HCT116 (cell line): Measurements from ENCODE around the gene INF2. TPM values are rescaled to one million over a fixed set of nuclear protein-coding genes. Genes with fewer than 3 reads are reported as not detected.

Experiments
- ATAC-seq: fragments of 200-7000 bp; cut with Tn5 transposase; 2 replicates; pipeline ENCODE4 v1.9.1; 2020; ENCODE audit warnings: mild to moderate bottlenecking, moderate library complexity
- Bru-seq: library from RNA; stranded (reverse); fragments of 400-500 nt; gene quantifications from one replicate; lab custom pipeline; 2021; lab: Mats Ljungman, UMichigan
- BruChase-seq, 2 experiments: library from RNA; stranded (reverse); fragments of 400-500 nt; gene quantifications; one replicate each; lab custom pipeline; 2021; lab: Mats Ljungman, UMichigan
- BruUV-seq: library from RNA; stranded (reverse); fragments of 400-500 nt; replicated peaks from 2 replicates; lab custom pipeline; 2021; lab: Mats Ljungman, UMichigan
- CTCF ChIA-PET: fragments of 300-600 bp; sonication (Branson Sonifier 250); formaldehyde crosslinking; loops from one replicate; lab custom pipeline; 2021; ENCODE audit warnings: antibody characterized with exemption; lab: Charles Lee
- POLR2A ChIA-PET: fragments of 300-600, 350-600 bp; sonication (Branson Sonifier 250); formaldehyde crosslinking; loops from one replicate; lab custom pipeline; 2021; ENCODE audit warnings: antibody characterized with exemption; lab: Charles Lee
- RAD21 ChIA-PET, 2 experiments: fragments of 300-600 bp; sonication (Branson Sonifier 250); formaldehyde crosslinking; loops; one replicate each; lab custom pipeline; 2023; ENCODE audit warnings: low total read pairs in 2 of 2; ENCODE audit not compliant: uncharacterized antibody in 2 of 2, unreplicated experiment in 2 of 2, low non-redundant PET in 1 of 2; lab: Charles Lee
- DNase-seq: peaks from one replicate; pipeline ENCODE4 v3.0.0-alpha.2; 2010; ENCODE audit warnings: low read depth, low spot score
- H2AFZ ChIP-seq: fragments of 200-600 bp; shearing (Covaris generic), sonication (generic); 2 replicates; pipeline ENCODE4 v1.6.1; 2017; ENCODE audit warnings: low read depth, mixed run types, mixed read lengths, antibody characterized with exemption, low read length; ENCODE audit not compliant: poor library complexity, severe bottlenecking
- H3K27ac ChIP-seq: 2 replicates; pipeline ENCODE4 v1.5.1; 2012; ENCODE audit warnings: low read depth, low read length
- H3K27me3 ChIP-seq: fragments of 200-600 bp; sonication (generic); 2 replicates; pipeline ENCODE4 v1.6.1; 2016; ENCODE audit warnings: mixed run types, low read length, mixed read lengths; ENCODE audit not compliant: insufficient read depth
- H3K36me3 ChIP-seq, 2 experiments: fragments of 200-500 bp in 1 of 2; fragments of 200-600 bp in 1 of 2; sonication (Bioruptor generic) in 1 of 2; sonication (generic) in 1 of 2; 2 replicates each; pipeline versions ENCODE4 v1.5.1 to v1.6.1; 2014 to 2016; ENCODE audit warnings: low read length in 2 of 2, inconsistent platforms in 1 of 2, mixed read lengths in 1 of 2, mixed run types in 1 of 2; ENCODE audit not compliant: insufficient read depth in 2 of 2, control insufficient read depth in 1 of 2
- H3K4me1 ChIP-seq, 2 experiments: fragments of 200-600 bp in 1 of 2; sonication (generic) in 1 of 2; 2 replicates each; pipeline versions ENCODE4 v1.5.1 to v1.6.1; 2012 to 2017; ENCODE audit warnings: low read length in 2 of 2, inconsistent platforms in 1 of 2, mild to moderate bottlenecking in 1 of 2, mixed read lengths in 1 of 2, mixed run types in 1 of 2, moderate library complexity in 1 of 2; ENCODE audit not compliant: insufficient read depth in 2 of 2, control insufficient read depth in 1 of 2
- H3K4me2 ChIP-seq: fragments of 200-600 bp; sonication (generic); 2 replicates; pipeline ENCODE4 v1.6.1; 2017; ENCODE audit warnings: mixed run types, low read length, mixed read lengths
- H3K4me3 ChIP-seq, 2 experiments: fragments of 200-600 bp in 1 of 2; sonication (generic) in 1 of 2; replicated peaks in 1 of 2; 2 replicates each; pipeline ENCODE4 v1.5.1; 2011 to 2016; ENCODE audit warnings: low read length in 2 of 2, control low read depth in 1 of 2, low read depth in 1 of 2, mild to moderate bottlenecking in 1 of 2, mixed read lengths in 1 of 2, mixed run types in 1 of 2
- H3K79me2 ChIP-seq: fragments of 200-600 bp; sonication (generic); 2 replicates; pipeline ENCODE4 v1.6.1; 2017; ENCODE audit warnings: mild to moderate bottlenecking, mixed run types, low read length, moderate library complexity, mixed read lengths; ENCODE audit not compliant: insufficient read depth
- H3K9ac ChIP-seq: fragments of 200-600 bp; sonication (generic); 2 replicates; pipeline ENCODE4 v1.6.1; 2016; ENCODE audit warnings: low read length, mixed read lengths
- H3K9me2 ChIP-seq: fragments of 200-600 bp; sonication (generic), shearing (Covaris generic); 2 replicates; pipeline ENCODE4 v1.6.1; 2017; ENCODE audit warnings: mixed run types, mild to moderate bottlenecking, moderate library complexity; ENCODE audit not compliant: insufficient read depth
- H3K9me3 ChIP-seq, 2 experiments: fragments of 200-500 bp in 1 of 2; fragments of 200-600 bp in 1 of 2; sonication (Bioruptor generic) in 1 of 2; sonication (generic) in 1 of 2; 2 replicates each; pipeline ENCODE4 v1.6.1; 2014 to 2017; ENCODE audit warnings: low read length in 2 of 2, mixed read lengths in 2 of 2, inconsistent platforms in 1 of 2, low read depth in 1 of 2, mild to moderate bottlenecking in 1 of 2, mixed run types in 1 of 2, moderate library complexity in 1 of 2; ENCODE audit not compliant: control insufficient read depth in 1 of 2, insufficient read depth in 1 of 2
- H4K20me1 ChIP-seq: fragments of 200-600 bp; sonication (generic), shearing (Covaris generic); 2 replicates; pipeline ENCODE4 v1.6.1; 2017; ENCODE audit warnings: mixed run types, mild to moderate bottlenecking, moderate library complexity; ENCODE audit not compliant: insufficient read depth
- EGR1 ChIP-seq: IDR thresholded peaks from 2 replicates; pipeline ENCODE4 v1.6.1; 2012; ENCODE audit warnings: low read depth
- POLR2AphosphoS5 ChIP-seq: IDR thresholded peaks from 2 replicates; pipeline ENCODE4 v1.6.1; 2011; ENCODE audit warnings: mild to moderate bottlenecking, low read depth, low read length, moderate library complexity
- YY1 ChIP-seq: IDR thresholded peaks from 2 replicates; pipeline ENCODE4 v1.6.1; 2011; ENCODE audit warnings: low read length, low read depth, moderate library complexity, mild to moderate bottlenecking; ENCODE audit not compliant: insufficient replicate concordance; ENCODE audit errors: extremely low read depth
- intact Hi-C: fragments of 100-400 bp; cut with micrococcal nuclease; formaldehyde crosslinking; loops from 2 replicates; pipeline ENCODE4 v1.10.0; 2022
- long read RNA-seq: library from polyadenylated mRNA; unstranded; transcript quantifications from one replicate; pipeline ENCODE4 v2.0.0, GENCODE V29; 2021; ENCODE audit not compliant: unreplicated experiment
- polyA plus RNA-seq: library from polyadenylated mRNA; unstranded; fragments of >200 nt; gene quantifications from 2 replicates; pipeline ENCODE4 v1.2.1, GENCODE V29; 2012; ENCODE audit warnings: missing spikeins
- total RNA-seq: library from RNA; stranded (reverse); gene quantifications from one replicate; pipeline ENCODE4 v1.2.1, GENCODE V29; 2021; ENCODE audit not compliant: unreplicated experiment
- TF ChIP-seq, protein P1 (sequence below), 3 experiments: fragments of 200-600 bp in 1 of 3; sonication (generic) in 1 of 3; IDR thresholded peaks in 2 of 3; conservative IDR thresholded peaks in 1 of 3; 2 replicates each; pipeline ENCODE4 v1.5.1; 2012 to 2017; ENCODE audit warnings: low read depth in 2 of 3, low read length in 2 of 3, antibody characterized with exemption in 1 of 3, borderline replicate concordance in 1 of 3, control low read depth in 1 of 3, mild to moderate bottlenecking in 1 of 3, mixed read lengths in 1 of 3, mixed run types in 1 of 3, moderate library complexity in 1 of 3; ENCODE audit not compliant: insufficient read depth in 1 of 3
- TF ChIP-seq, protein P2 (sequence below): IDR thresholded peaks from 2 replicates; pipeline ENCODE4 v1.6.1; 2012

The INF2 gene
- 95.8 TPM for total RNA-seq
- 43.9 and 46.6 TPM in 2 replicates for polyA plus RNA-seq
- Bru-seq, nascent RNA: percentile 68 among the genes with signal in this experiment
- percentile 77 among the genes with signal in this experiment for BruChase-seq, experiment 1, labeled RNA remaining after a 6-hour chase
- BruChase-seq, experiment 2, labeled RNA remaining after a 2-hour chase: percentile 73 among the genes with signal in this experiment
- long read RNA-seq, transcript INF2-204 (5 exons, 1,689 nt): major isoform, 9 of 89 reads
- long read RNA-seq, partial matches to known transcripts: 36 of 89 reads
- long read RNA-seq, other reads (novel, unspliced or antisense): 44 of 89 reads

DNA sequence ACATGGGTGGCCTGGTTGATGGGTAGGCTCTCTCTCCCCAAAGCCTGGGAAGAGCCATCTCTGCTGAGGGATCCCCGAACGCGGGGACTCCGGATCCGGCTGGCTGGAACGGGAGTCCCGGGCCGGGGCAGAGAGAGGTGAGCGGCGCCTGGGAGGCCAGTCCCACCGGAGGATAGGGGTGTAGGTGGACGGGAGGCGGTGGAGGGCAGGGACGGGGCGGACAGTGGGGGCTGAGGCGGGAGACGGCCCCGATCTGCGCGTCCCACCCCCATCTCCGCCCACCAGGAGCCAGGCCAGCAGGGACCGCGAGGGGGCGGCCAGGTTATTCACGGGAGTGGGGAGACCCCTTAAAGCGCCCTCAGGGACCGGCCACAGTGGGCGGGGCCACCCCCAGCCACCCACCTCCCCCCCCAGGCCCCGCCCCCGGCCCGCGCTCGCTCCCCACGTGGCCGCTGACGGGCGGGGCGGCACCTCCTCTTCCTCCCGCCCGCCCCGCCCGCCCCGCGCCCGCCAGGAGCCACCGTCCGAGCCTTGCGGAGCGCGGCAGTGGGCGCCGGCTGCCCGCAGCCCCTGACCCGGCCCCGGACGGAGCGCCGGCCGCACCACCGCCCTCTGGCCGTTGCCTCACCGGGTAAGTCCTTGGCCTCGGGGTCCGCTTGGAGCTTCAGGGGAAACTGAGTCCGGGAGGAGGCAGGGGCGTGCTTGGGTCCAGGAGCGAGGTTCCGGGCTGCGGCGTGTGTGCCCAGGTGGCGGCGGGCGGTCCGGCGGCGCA is at the start of gene INF2:
TSS of gene INF2 (plus strand) at position 510 of the 772 bp plus-strand sequence. CDS start 11,748 bp downstream, outside the sequence.
- POLR2A ChIA-PET: interaction anchor here (1.6 kb wide), 1 partner anchor 23 kb away, joined by 5 read pairs; no protein-coding TSS in a partner anchor
- intact Hi-C loops: no loop called here

More for the DNA sequence above, at the start of gene INF2:
- DNase-seq (no peak), ATAC-seq (peak; percentile 59)
- Histone ChIP-seq H4K20me1 (no peaks in the 10 kb centered on the region), H3K79me2 (peaks cover 48% of the 10 kb centered on the region), H3K4me1 (peaks cover 41 to 60% of the 10 kb centered on the region in 2 experiments), H3K27ac (peak within 1 kb of the TSS; percentile 98), H3K9me2 (no peaks in the 10 kb centered on the region), H3K4me3 (peak within 1 kb of the TSS; percentile 72 to 85), H3K9me3 (no peaks in the 10 kb centered on the region), H3K4me2 (peak within 1 kb of the TSS; percentile 99), H2AFZ (no peak within 1 kb of the TSS), H3K36me3 (peaks cover 0 to 17% of the 10 kb centered on the region in 2 experiments; a peak in 2 of 4 replicates), H3K27me3 (no peaks in the 10 kb centered on the region), H3K9ac (peak within 1 kb of the TSS; percentile 91)
- BruUV-seq: no TSS peak
- ChIA-PET CTCF (interaction anchor here (1.5 to 1.9 kb wide), 2 partner anchors 20 to 24 kb away, joined by 3 to 5 read pairs; no protein-coding TSS in a partner anchor), RAD21 (interaction anchor here in 1 of 2 experiments (1.0 kb wide), 1 partner anchor 8 kb away, joined by 6 read pairs; no protein-coding TSS in a partner anchor)
- TF ChIP-seq YY1 (no peak), POLR2AphosphoS5 (peak; percentile 75), EGR1 (no peak)
- TF ChIP-seq, protein P1, sequence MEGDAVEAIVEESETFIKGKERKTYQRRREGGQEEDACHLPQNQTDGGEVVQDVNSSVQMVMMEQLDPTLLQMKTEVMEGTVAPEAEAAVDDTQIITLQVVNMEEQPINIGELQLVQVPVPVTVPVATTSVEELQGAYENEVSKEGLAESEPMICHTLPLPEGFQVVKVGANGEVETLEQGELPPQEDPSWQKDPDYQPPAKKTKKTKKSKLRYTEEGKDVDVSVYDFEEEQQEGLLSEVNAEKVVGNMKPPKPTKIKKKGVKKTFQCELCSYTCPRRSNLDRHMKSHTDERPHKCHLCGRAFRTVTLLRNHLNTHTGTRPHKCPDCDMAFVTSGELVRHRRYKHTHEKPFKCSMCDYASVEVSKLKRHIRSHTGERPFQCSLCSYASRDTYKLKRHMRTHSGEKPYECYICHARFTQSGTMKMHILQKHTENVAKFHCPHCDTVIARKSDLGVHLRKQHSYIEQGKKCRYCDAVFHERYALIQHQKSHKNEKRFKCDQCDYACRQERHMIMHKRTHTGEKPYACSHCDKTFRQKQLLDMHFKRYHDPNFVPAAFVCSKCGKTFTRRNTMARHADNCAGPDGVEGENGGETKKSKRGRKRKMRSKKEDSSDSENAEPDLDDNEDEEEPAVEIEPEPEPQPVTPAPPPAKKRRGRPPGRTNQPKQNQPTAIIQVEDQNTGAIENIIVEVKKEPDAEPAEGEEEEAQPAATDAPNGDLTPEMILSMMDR (IDR thresholded peaks at IDR 0.05 in 2 of 3, conservative IDR thresholded peaks at IDR 0.05 in 1 of 3; ENCODE audit: borderline replicate concordance in 1 of 3, insufficient read depth in 1 of 3, low read depth in 2 of 3, low read length in 2 of 3): no peak
- TF ChIP-seq, protein P2, sequence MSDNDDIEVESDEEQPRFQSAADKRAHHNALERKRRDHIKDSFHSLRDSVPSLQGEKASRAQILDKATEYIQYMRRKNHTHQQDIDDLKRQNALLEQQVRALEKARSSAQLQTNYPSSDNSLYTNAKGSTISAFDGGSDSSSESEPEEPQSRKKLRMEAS: no peak
- TF ChIP-seq, all 23 proteins: peak for 1
